H9 (cell line): ENCODE results near the gene TBC1D22A. TPM values are rescaled to one million over a fixed set of nuclear protein-coding genes. Genes with fewer than 3 reads are reported as not detected.

Source experiments
- DNase-seq: peaks from one replicate; pipeline ENCODE4 v3.0.0-alpha.2; 2017
- H2AFZ ChIP-seq: one replicate; pipeline ENCODE4 v1.6.1; 2013; ENCODE audit warnings: mild to moderate bottlenecking, low read length, control low read depth, moderate library complexity
- H2AK5ac ChIP-seq: 2 replicates; pipeline ENCODE4 v1.6.1; 2013; ENCODE audit warnings: low read length, control low read depth, mixed read lengths; ENCODE audit not compliant: insufficient read length
- H2BK120ac ChIP-seq: one replicate; pipeline ENCODE4 v1.6.1; 2013; ENCODE audit warnings: low read depth, mild to moderate bottlenecking, low read length, control low read depth, inconsistent platforms; ENCODE audit not compliant: poor library complexity, severe bottlenecking
- H2BK12ac ChIP-seq: 2 replicates; pipeline ENCODE4 v1.6.1; 2013; ENCODE audit warnings: low read length, control low read depth, mixed read lengths, low read depth; ENCODE audit not compliant: insufficient read length
- H2BK15ac ChIP-seq: 2 replicates; pipeline ENCODE4 v1.6.1; 2013; ENCODE audit warnings: low read depth, low read length, control low read depth
- H2BK20ac ChIP-seq: one replicate; pipeline ENCODE4 v1.6.1; 2013; ENCODE audit warnings: low read depth, mild to moderate bottlenecking, low read length, control low read depth, inconsistent platforms; ENCODE audit not compliant: poor library complexity, severe bottlenecking
- H2BK5ac ChIP-seq: 2 replicates; pipeline ENCODE4 v1.6.1; 2013; ENCODE audit warnings: low read length, control low read depth, mixed read lengths; ENCODE audit not compliant: insufficient read length
- H3K14ac ChIP-seq: 2 replicates; pipeline ENCODE4 v1.6.1; 2013; ENCODE audit warnings: low read length, control low read depth; ENCODE audit not compliant: insufficient read depth
- H3K18ac ChIP-seq: 2 replicates; pipeline ENCODE4 v1.6.1; 2013; ENCODE audit warnings: low read depth, mild to moderate bottlenecking, mixed read lengths, low read length, control low read depth; ENCODE audit not compliant: insufficient read length
- H3K23ac ChIP-seq: 2 replicates; pipeline ENCODE4 v1.6.1; 2013; ENCODE audit warnings: low read length, control low read depth, mixed read lengths, low read depth; ENCODE audit not compliant: insufficient read length
- H3K23me2 ChIP-seq: 2 replicates; pipeline ENCODE4 v1.6.1; 2013; ENCODE audit warnings: low read depth, mild to moderate bottlenecking, mixed read lengths, low read length, control low read depth; ENCODE audit not compliant: insufficient read length, poor library complexity, severe bottlenecking
- H3K27ac ChIP-seq: 2 replicates; pipeline ENCODE4 v1.5.1; 2013; ENCODE audit warnings: low read length, control low read depth, mixed read lengths, low read depth; ENCODE audit not compliant: insufficient read length
- H3K27me3 ChIP-seq: 2 replicates; pipeline ENCODE4 v1.6.1; 2013; ENCODE audit warnings: low read length, control low read depth, inconsistent platforms; ENCODE audit not compliant: insufficient read depth
- H3K4ac ChIP-seq: 2 replicates; pipeline ENCODE4 v1.6.1; 2013; ENCODE audit warnings: low read depth, mild to moderate bottlenecking, control low read depth, inconsistent platforms, low read length, moderate library complexity
- H3K4me1 ChIP-seq: 2 replicates; pipeline ENCODE4 v1.6.1; 2013; ENCODE audit warnings: low read length, control low read depth, inconsistent platforms; ENCODE audit not compliant: insufficient read depth
- H3K4me2 ChIP-seq: 2 replicates; pipeline ENCODE4 v1.6.1; 2013; ENCODE audit warnings: low read length, control low read depth, mixed read lengths; ENCODE audit not compliant: insufficient read length, insufficient read depth
- H3K56ac ChIP-seq: 2 replicates; pipeline ENCODE4 v1.6.1; 2013; ENCODE audit warnings: low read depth, mild to moderate bottlenecking, mixed read lengths, low read length, control low read depth; ENCODE audit not compliant: insufficient read length
- H3K79me1 ChIP-seq: 2 replicates; pipeline ENCODE4 v1.6.1; 2013; ENCODE audit warnings: low read depth, mild to moderate bottlenecking, moderate library complexity, low read length, control low read depth, inconsistent platforms; ENCODE audit not compliant: insufficient read depth, poor library complexity, severe bottlenecking
- H3K79me2 ChIP-seq: 2 replicates; pipeline ENCODE4 v1.6.1; 2013; ENCODE audit warnings: low read length, control low read depth, inconsistent platforms; ENCODE audit not compliant: insufficient read depth
- H3K9ac ChIP-seq: 2 replicates; pipeline ENCODE4 v1.6.1; 2013; ENCODE audit warnings: low read length, control low read depth, mixed read lengths; ENCODE audit not compliant: insufficient read length; ENCODE audit errors: extremely low read depth
- H3K9me3 ChIP-seq: one replicate; pipeline ENCODE4 v1.6.1; 2013; ENCODE audit warnings: low read depth, low read length, inconsistent platforms; ENCODE audit not compliant: control insufficient read depth
- H3T11ph ChIP-seq: one replicate; pipeline ENCODE4 v1.6.1; 2013; ENCODE audit warnings: mild to moderate bottlenecking, low read length, control low read depth, inconsistent platforms
- H4K20me1 ChIP-seq: one replicate; pipeline ENCODE4 v1.6.1; 2013; ENCODE audit not compliant: control insufficient read depth, insufficient read length, insufficient read depth
- H4K5ac ChIP-seq: 2 replicates; pipeline ENCODE4 v1.6.1; 2013; ENCODE audit warnings: low read depth, mild to moderate bottlenecking, mixed read lengths, low read length, control low read depth; ENCODE audit not compliant: insufficient read length
- H4K8ac ChIP-seq: replicated peaks from 2 replicates; pipeline ENCODE4 v1.6.1; 2013; ENCODE audit warnings: low read length, control low read depth, mixed read lengths, low read depth; ENCODE audit not compliant: insufficient read length
- H4K91ac ChIP-seq: 2 replicates; pipeline ENCODE4 v1.6.1; 2013; ENCODE audit warnings: low read depth, mild to moderate bottlenecking, moderate library complexity, mixed read lengths, low read length, control low read depth; ENCODE audit not compliant: insufficient read length
- H3K27ac Mint-ChIP-seq, 3 experiments: 2 replicates in 2 of 3; 3 replicates in 1 of 3; pipeline ENCODE4 v1.8.0; 2020 to 2021; ENCODE audit warnings: mixed read lengths in 3 of 3, mild to moderate bottlenecking in 1 of 3, moderate library complexity in 1 of 3
- H3K27me3 Mint-ChIP-seq: 2 replicates; pipeline ENCODE4 v1.8.0; 2021; ENCODE audit warnings: low read depth, mild to moderate bottlenecking, moderate library complexity, mixed read lengths
- H3K36me3 Mint-ChIP-seq, 3 experiments: 2 replicates in 2 of 3; 3 replicates in 1 of 3; pipeline ENCODE4 v1.8.0; 2020 to 2021; ENCODE audit warnings: low read depth in 3 of 3, mixed read lengths in 3 of 3; ENCODE audit not compliant: insufficient read depth in 1 of 3
- H3K4me1 Mint-ChIP-seq, 2 experiments: 2 replicates each; pipeline ENCODE4 v1.8.0; 2020; ENCODE audit warnings: mixed read lengths in 2 of 2
- H3K4me3 Mint-ChIP-seq, 2 experiments: 2 replicates in 1 of 2; 3 replicates in 1 of 2; pipeline ENCODE4 v1.8.0; 2020 to 2021; ENCODE audit warnings: mild to moderate bottlenecking in 2 of 2, mixed read lengths in 2 of 2, moderate library complexity in 1 of 2
- H3K9me3 Mint-ChIP-seq, 2 experiments: 2 replicates in 1 of 2; 3 replicates in 1 of 2; pipeline ENCODE4 v1.8.0; 2020; ENCODE audit warnings: mild to moderate bottlenecking in 2 of 2, mixed read lengths in 2 of 2, moderate library complexity in 1 of 2
- WGBS: extraction: QIAGEN DNeasy Blood & Tissue Kit; methylation state at CpG from one replicate; pipeline ENCODE4 v1.1.7; 2013; ENCODE audit warnings: missing lambda C conversion rate, low lambda C conversion rate, mixed read lengths; ENCODE audit not compliant: insufficient read length; ENCODE audit errors: extremely low coverage; 5-methylcytosine and 5-hydroxymethylcytosine counted together
- total RNA-seq: library from RNA; stranded (reverse); gene quantifications from 2 replicates; pipeline ENCODE4 v1.2.1, GENCODE V29; 2021
- TF ChIP-seq, protein P1 (sequence below): fragments of 200-600 bp; sonication (generic); conservative IDR thresholded peaks from 3 replicates; pipeline ENCODE4 v1.8.0; 2021; ENCODE audit warnings: antibody characterized with exemption, mild to moderate bottlenecking

The TBC1D22A gene
- total RNA-seq, 1 experiment from 2014 or later, result 20.8 TPM

DNA sequence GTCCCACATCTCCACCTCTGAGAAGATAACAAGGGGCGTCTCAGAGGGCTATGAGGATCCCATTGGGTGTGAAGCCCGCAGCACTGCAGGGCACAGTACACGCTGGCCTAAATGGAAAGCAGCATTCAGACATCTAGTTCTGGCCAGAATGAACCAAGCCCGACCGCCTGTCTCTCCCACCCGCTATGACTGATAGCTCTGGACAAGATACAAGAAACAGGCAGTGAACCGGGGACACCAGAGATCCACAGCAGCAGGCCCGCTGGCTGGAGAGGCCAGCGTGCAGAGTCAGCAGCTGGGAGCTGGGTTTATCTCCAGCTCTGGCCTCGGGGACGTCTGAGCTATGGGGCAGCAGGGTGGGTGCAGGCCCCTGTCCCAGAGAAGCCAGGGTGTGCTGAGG lies 34.0 kb upstream of the TBC1D22A start:
- H3K27me3 Mint-ChIP-seq, result no peaks in the 10 kb centered on the region; the same call in 1 of the 2 replicates
- TF ChIP-seq, protein P1, sequence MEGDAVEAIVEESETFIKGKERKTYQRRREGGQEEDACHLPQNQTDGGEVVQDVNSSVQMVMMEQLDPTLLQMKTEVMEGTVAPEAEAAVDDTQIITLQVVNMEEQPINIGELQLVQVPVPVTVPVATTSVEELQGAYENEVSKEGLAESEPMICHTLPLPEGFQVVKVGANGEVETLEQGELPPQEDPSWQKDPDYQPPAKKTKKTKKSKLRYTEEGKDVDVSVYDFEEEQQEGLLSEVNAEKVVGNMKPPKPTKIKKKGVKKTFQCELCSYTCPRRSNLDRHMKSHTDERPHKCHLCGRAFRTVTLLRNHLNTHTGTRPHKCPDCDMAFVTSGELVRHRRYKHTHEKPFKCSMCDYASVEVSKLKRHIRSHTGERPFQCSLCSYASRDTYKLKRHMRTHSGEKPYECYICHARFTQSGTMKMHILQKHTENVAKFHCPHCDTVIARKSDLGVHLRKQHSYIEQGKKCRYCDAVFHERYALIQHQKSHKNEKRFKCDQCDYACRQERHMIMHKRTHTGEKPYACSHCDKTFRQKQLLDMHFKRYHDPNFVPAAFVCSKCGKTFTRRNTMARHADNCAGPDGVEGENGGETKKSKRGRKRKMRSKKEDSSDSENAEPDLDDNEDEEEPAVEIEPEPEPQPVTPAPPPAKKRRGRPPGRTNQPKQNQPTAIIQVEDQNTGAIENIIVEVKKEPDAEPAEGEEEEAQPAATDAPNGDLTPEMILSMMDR, result no peak

More for the DNA sequence above, 34.0 kb upstream of the TBC1D22A start:
- H3K79me1 ChIP-seq, result no peaks in the 10 kb centered on the region
- H3K56ac ChIP-seq, result no peak overlapping the region
- H4K20me1 ChIP-seq, result peaks cover 10% of the 10 kb centered on the region
- H3T11ph ChIP-seq, result no peak overlapping the region
- no peak overlapping the region for H2BK12ac ChIP-seq
- H3K4me1 Mint-ChIP-seq, result peaks cover 11 to 34% of the 10 kb centered on the region in 2 experiments
- no peaks in the 10 kb centered on the region for H3K9me3 Mint-ChIP-seq
- no CpG with 5 or more reads among the region's 11 CpGs for WGBS
- DNase-seq, result no peak
- no peak overlapping the region for H4K8ac ChIP-seq
- H3K36me3 Mint-ChIP-seq, result peaks cover 2 to 19% (median 8%) of the 10 kb centered on the region in 3 experiments; a peak in 6 of 7 replicates
- H2AK5ac ChIP-seq, result no peak overlapping the region
- H2BK5ac ChIP-seq, result no peak overlapping the region
- H3K14ac ChIP-seq, result no peak overlapping the region; the same call in 1 of the 2 replicates
- no peak overlapping the region for H2BK120ac ChIP-seq
- H3K4me2 ChIP-seq, result no peak overlapping the region
- no peak overlapping the region for H3K9ac ChIP-seq
- H2BK15ac ChIP-seq, result no peak overlapping the region
- no peaks in the 10 kb centered on the region for H3K27me3 ChIP-seq
- no peaks in the 10 kb centered on the region for H3K79me2 ChIP-seq
- no peak overlapping the region for H4K91ac ChIP-seq
- no peak overlapping the region for H3K27ac ChIP-seq
- H3K9me3 ChIP-seq, result no peaks in the 10 kb centered on the region
- H2AFZ ChIP-seq, result no peak overlapping the region
- H3K18ac ChIP-seq, result no peak overlapping the region
- H3K23me2 ChIP-seq, result no peaks in the 10 kb centered on the region
- peaks cover 2% of the 10 kb centered on the region; the same call in 1 of the 2 replicates for H3K4me1 ChIP-seq
- H2BK20ac ChIP-seq, result no peak overlapping the region
- H3K23ac ChIP-seq, result no peak overlapping the region
- no peak overlapping the region for H3K4me3 Mint-ChIP-seq
- H4K5ac ChIP-seq, result no peak overlapping the region
- peak overlapping the region in 1 of 3 experiments; percentile 40; a peak in 2 of 7 replicates for H3K27ac Mint-ChIP-seq
- no peak overlapping the region for H3K4ac ChIP-seq
